Activated B cell treated with CpG ODN at 0.5 μM for 24 hours (primary cell): ENCODE results near the gene LRRK1. TPM values are rescaled to one million over a fixed set of nuclear protein-coding genes. Genes with fewer than 3 reads are reported as not detected.

ENCODE experiments used
- ATAC-seq: fragments of 200-7000 bp; cut with Tn5 transposase; one replicate; pipeline ENCODE4 v1.10.0; 2021; ENCODE audit warnings: low read depth, mild to moderate bottlenecking, moderate library complexity
- CTCF ChIA-PET: fragments of 350-600 bp; sonication (Branson Sonifier 250); formaldehyde crosslinking; loops from one replicate; lab custom pipeline; 2021; ENCODE audit warnings: antibody characterized with exemption; lab: Charles Lee
- POLR2A ChIA-PET: fragments of 350-600 bp; sonication (Branson Sonifier 250); formaldehyde crosslinking; loops from one replicate; lab custom pipeline; 2021; ENCODE audit warnings: antibody characterized with exemption; lab: Charles Lee
- DNase-seq: peaks from one replicate; pipeline ENCODE4 v3.0.0; 2022
- H3K27ac Mint-ChIP-seq: one replicate; pipeline ENCODE4 v1.8.0; 2020; ENCODE audit warnings: mixed read lengths
- H3K27me3 Mint-ChIP-seq: one replicate; pipeline ENCODE4 v1.8.0; 2021; ENCODE audit warnings: mixed read lengths
- H3K36me3 Mint-ChIP-seq: one replicate; pipeline ENCODE4 v1.8.0; 2021; ENCODE audit warnings: low read depth, mixed read lengths
- H3K4me1 Mint-ChIP-seq: one replicate; pipeline ENCODE4 v1.8.0; 2021; ENCODE audit warnings: mixed read lengths
- H3K4me3 Mint-ChIP-seq: one replicate; pipeline ENCODE4 v1.8.0; 2020; ENCODE audit warnings: mild to moderate bottlenecking, mixed read lengths
- H3K9me3 Mint-ChIP-seq: one replicate; pipeline ENCODE4 v1.8.0; 2020; ENCODE audit warnings: mixed read lengths
- CTCF ChIP-seq: fragments of 200-600 bp; IDR thresholded peaks from one replicate; pipeline ENCODE4 v1.8.0; 2022; ENCODE audit warnings: antibody characterized with exemption, mild to moderate bottlenecking
- intact Hi-C: fragments of 100-400 bp; cut with micrococcal nuclease; formaldehyde crosslinking; loops from one replicate; pipeline ENCODE4 v1.15.1; 2024
- total RNA-seq: library from RNA; stranded (reverse); gene quantifications from 2 replicates; pipeline ENCODE4 v1.2.3, GENCODE V29; 2022

The LRRK1 gene
- total RNA-seq, 1 donor from 2014 or later, result 43.5 TPM

DNA sequence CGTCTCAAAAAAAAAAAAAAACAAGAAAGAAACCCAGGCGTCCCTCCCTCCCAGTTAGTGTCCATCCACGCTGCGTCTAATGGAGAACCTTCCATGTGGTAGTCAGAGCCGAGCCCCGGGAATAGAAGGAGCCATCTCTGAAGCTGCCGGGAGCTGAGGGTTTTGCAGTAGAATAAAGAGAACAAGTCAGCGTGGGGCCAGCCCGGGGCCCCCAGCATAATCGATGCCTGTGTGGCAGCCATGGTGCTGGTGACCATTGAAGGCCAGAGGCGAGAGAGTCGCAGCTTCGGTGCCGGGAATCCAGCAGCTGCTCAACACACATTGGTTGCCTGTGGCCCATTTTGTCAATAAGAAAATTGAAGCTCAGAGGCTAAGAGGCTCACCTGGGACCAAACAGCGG is 181.0 kb downstream of the LRRK1 start:
- DNase-seq (no peak), ATAC-seq (no peak)
- no peak for TF ChIP-seq CTCF
- Mint-ChIP-seq H3K9me3 (peaks cover 4% of the 10 kb centered on the region), H3K4me3 (no peak overlapping the region), H3K4me1 (no peaks in the 10 kb centered on the region), H3K36me3 (no peaks in the 10 kb centered on the region), H3K27ac (no peak overlapping the region), H3K27me3 (no peaks in the 10 kb centered on the region)
- CTCF ChIA-PET, result interaction anchor here (1.0 to 1.4 kb wide), 2 partner anchors 152 to 158 kb away, joined by 3 to 4 read pairs; partner anchors contain the start of gene CHSY1
- POLR2A ChIA-PET, result no interaction called here
- intact Hi-C loops, result no loop called here

GRCh38 chr15:101100593-101101442 is 181.7 kb downstream of the LRRK1 start:
- ATAC-seq, result no peak
- no peak for TF ChIP-seq CTCF
- intact Hi-C loops, result no loop called here
- POLR2A ChIA-PET, result no interaction called here
- CTCF ChIA-PET, result interaction anchor here (1.0 to 1.4 kb wide), 2 partner anchors 151 to 157 kb away, joined by 3 to 4 read pairs; partner anchors contain the start of gene CHSY1
- no peak overlapping the region for H3K27ac Mint-ChIP-seq
- no peak for DNase-seq
- no peaks in the 10 kb centered on the region for H3K27me3 Mint-ChIP-seq
- H3K36me3 Mint-ChIP-seq, result no peaks in the 10 kb centered on the region
- no peak overlapping the region for H3K4me3 Mint-ChIP-seq
- no peaks in the 10 kb centered on the region for H3K4me1 Mint-ChIP-seq
- peaks cover 4% of the 10 kb centered on the region for H3K9me3 Mint-ChIP-seq

- no peak overlapping the region for H3K27ac Mint-ChIP-seq
- no peak overlapping the region for H3K4me3 Mint-ChIP-seq
- ChIA-PET POLR2A (no interaction called here), CTCF (no interaction called here)
- ATAC-seq (no peak), DNase-seq (no peak)
- no peaks in the 10 kb centered on the region for H3K36me3 Mint-ChIP-seq
- intact Hi-C loops, result no loop called here
- TF ChIP-seq CTCF, result no peak
- H3K9me3 Mint-ChIP-seq, result peaks cover 4% of the 10 kb centered on the region
- no peaks in the 10 kb centered on the region for H3K4me1 Mint-ChIP-seq
- H3K27me3 Mint-ChIP-seq, result no peaks in the 10 kb centered on the region
Observed at GRCh38 chr15:101101676-101102075, 182.5 kb downstream of the LRRK1 start.

DNA sequence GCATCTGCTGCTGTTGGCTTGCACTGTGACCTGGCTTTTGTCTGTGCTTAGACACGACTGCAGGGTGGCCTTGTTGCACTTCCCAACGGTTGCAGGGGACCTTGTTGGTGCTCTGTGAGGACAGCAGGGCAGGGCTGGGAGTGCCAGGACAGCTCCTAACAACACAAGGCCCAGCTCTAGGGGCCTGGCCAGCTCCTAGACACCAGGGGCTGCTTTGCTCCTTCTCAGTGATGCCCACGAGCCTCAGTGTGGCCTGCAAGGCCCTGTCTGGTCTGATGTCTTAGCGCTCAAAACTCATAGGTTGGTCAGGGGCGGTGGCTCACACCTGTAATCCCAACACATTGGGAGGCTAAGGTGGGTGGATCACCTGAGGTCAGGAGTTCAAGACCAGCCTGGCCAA is 183.6 kb downstream of the LRRK1 start:
- POLR2A ChIA-PET, result no interaction called here
- Mint-ChIP-seq H3K4me1 (no peaks in the 10 kb centered on the region), H3K27me3 (no peaks in the 10 kb centered on the region), H3K9me3 (peaks cover 4% of the 10 kb centered on the region), H3K27ac (no peak overlapping the region), H3K4me3 (no peak overlapping the region), H3K36me3 (no peaks in the 10 kb centered on the region)
- no peak for DNase-seq
- no peak for ATAC-seq
- intact Hi-C loops, result no loop called here
- no peak for TF ChIP-seq CTCF
- CTCF ChIA-PET, result no interaction called here

GRCh38 chr15:101103598-101103997 is 184.4 kb downstream of the LRRK1 start:
- no peak for TF ChIP-seq CTCF
- CTCF ChIA-PET, result no interaction called here
- Mint-ChIP-seq H3K36me3 (no peaks in the 10 kb centered on the region), H3K27me3 (no peaks in the 10 kb centered on the region), H3K4me3 (no peak overlapping the region), H3K4me1 (no peaks in the 10 kb centered on the region), H3K27ac (no peak overlapping the region), H3K9me3 (peaks cover 4% of the 10 kb centered on the region)
- ATAC-seq, result no peak
- POLR2A ChIA-PET, result no interaction called here
- no peak for DNase-seq
- intact Hi-C loops, result no loop called here
